ENCODE measurements around the gene SMPD2.

The SMPD2 gene

GRCh38 chr6:109447087-109447486 is 6.6 kb downstream of the SMPD2 start:
- DNase-seq (ENCODE audit: low read depth in 2 of 2) = no peak

DNA sequence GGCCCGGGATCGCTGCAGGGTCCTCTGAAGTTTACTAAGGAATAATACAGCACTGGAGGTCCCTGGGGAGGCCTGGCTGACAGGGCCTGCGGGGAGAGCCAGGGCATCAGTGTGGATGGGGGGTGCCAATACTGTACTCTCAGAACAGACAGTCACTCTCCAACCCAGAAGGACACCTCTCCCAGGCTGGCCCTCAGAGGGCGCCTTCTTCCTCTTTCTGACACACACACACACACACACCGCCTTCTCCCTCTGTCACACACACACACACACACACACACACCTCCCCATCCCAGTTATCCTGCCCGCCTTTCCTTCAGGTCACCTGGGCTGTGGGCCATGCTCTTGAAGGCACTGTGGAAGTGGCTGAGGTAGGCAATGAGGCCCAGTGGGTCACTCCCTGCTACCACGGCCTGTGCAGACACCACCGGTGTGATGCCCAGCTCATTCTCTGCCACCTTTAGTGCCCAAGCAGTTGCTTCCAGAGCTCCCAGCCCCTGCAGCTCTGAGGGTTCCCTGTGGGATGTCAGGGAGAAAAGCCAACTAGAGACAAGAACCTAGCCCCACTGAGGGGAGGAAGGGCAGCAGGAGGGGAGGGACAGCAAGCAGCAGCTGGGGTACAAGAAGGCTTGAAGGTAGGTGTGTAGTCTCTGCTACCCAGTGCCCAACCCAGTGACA is 7.5 kb downstream of the SMPD2 start:
- no peak for DNase-seq (ENCODE audit: low read depth in 2 of 2)

DNA sequence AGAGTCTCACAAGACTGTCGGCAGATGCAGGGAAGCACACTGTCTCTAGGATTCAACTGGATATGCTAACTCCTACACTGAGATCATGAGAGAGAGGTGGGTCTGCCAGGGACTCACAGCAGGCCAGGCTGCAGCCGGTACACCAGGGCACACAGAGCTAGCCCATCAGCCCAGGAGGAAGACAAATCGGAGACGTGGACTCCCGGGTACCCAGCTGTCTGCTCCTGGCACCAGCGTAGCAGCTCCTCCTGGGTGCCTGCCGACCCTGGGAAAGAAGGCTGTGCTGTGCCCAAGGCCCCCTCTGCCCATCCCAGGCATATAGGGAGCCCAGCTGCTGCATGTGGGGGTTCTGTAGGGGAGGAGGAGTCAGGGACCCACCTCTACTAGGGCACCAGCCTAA is 8.1 kb downstream of the SMPD2 start:
- no peak for DNase-seq (ENCODE audit: low read depth in 2 of 2)

GRCh38 chr6:109449064-109449794 is 8.7 kb downstream of the SMPD2 start:
- no peak for DNase-seq (ENCODE audit: low read depth in 2 of 2)

DNA sequence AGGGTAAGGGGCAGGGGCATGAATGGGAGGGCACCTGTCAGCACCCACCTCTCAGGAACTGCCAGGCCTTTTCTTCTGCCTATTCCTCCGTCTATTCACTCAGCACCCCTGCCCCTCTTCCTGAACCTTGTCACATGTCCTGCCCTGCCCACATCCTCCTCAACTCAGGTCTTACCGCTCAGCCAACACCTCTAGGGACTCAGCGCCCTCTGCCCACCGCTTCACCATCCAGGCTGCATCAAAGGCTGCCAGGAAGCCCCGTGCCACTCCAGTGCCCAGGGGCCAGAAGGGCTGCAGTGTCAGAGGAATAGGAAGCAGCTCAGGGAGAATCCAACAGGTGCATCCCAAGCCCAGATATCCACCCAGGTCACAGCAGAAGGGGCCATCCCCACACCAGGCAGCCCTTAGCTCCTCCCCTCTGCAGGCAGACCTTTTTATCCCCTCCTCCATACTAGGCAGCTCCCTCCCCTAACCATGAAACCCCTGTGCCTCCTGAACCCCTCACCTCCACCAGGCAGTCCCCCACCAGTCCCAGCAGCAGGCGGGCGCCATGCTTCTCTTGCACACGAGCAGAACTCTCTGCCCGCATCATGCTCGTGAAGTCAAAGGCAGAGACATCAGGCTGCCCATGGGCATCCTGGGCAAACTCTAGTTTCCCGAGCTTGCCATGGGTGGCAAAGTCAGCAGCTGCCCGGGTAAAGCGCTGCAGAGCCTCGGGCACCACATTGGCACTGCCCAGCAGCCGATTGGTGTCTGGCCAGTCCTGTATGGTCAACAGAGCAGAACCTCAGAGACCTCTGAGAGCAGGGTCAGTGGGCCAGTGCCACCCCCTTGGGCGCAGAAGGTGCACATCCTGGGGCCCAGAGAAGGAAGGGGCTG is 9.5 kb downstream of the SMPD2 start:
- DNase-seq (ENCODE audit: low read depth in 2 of 2) = no peak

- no peak for DNase-seq (ENCODE audit: low read depth in 2 of 2)
Measured at GRCh38 chr6:109450801-109451200, 10.3 kb downstream of the SMPD2 start.

DNA sequence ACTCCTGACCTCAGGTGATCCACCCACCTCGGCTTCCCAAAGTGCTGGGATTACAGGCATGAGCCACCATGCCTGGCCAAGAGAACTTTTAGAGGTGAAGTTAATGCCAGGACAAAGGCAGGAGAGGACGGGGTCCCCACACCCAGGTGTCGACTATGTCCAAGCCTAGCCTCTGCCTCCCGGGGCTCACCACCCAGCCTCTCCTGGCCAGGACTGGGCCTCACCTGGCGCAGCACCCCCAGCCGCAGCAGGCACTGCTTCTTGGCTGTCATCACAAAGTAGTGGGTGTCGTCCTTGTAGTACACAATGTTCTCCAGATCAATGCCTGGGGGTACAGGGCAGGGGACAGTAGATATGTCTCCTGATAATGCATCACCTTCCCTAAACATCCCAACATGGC is 10.9 kb downstream of the SMPD2 start:
- DNase-seq (ENCODE audit: low read depth in 2 of 2) = no peak

DNA sequence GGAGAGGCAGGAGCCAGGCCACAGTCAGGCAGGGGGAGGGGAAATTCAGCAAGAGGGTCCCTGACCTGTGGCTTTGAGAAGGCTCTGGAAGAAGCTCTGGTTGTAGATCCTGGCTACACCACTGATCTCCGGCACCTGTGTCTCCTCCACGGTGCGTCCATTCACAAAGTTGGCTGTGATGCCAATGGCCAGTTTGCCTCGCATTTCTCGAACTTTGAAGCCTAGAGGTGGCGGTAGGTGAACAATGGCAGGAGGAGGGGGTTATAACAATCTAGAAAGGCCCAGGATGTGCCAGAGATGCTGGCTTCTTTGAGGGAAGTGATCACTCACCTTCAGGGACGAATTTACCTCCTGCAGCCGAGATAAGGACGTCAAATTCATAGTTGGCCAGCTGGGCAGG is 11.7 kb downstream of the SMPD2 start:
- no peak for DNase-seq (ENCODE audit: low read depth in 2 of 2)

GRCh38 chr6:109453156-109453555 is 12.6 kb downstream of the SMPD2 start:
- no peak for DNase-seq (ENCODE audit: low read depth in 2 of 2)

- no peak for DNase-seq (ENCODE audit: low read depth in 2 of 2)
Measured at GRCh38 chr6:109453594-109454495, 13.3 kb downstream of the SMPD2 start.

- DNase-seq (ENCODE audit: low read depth in 2 of 2) = peak; percentile 42 to 45
Measured at GRCh38 chr6:109454496-109455436, 14.2 kb downstream of the SMPD2 start.

GRCh38 chr6:109455437-109456110 is 15.1 kb downstream of the SMPD2 start, which contains the start of gene MICAL1:
TSS of gene MICAL1 (minus strand) at chr6:109455772. CDS start at chr6:109454196, 1,576 bp downstream.
- peak; percentile 38 to 39 for DNase-seq (ENCODE audit: low read depth in 2 of 2)

- DNase-seq (ENCODE audit: low read depth in 2 of 2) = no peak
Measured at GRCh38 chr6:109456111-109456583, 15.6 kb downstream of the SMPD2 start.

DNA sequence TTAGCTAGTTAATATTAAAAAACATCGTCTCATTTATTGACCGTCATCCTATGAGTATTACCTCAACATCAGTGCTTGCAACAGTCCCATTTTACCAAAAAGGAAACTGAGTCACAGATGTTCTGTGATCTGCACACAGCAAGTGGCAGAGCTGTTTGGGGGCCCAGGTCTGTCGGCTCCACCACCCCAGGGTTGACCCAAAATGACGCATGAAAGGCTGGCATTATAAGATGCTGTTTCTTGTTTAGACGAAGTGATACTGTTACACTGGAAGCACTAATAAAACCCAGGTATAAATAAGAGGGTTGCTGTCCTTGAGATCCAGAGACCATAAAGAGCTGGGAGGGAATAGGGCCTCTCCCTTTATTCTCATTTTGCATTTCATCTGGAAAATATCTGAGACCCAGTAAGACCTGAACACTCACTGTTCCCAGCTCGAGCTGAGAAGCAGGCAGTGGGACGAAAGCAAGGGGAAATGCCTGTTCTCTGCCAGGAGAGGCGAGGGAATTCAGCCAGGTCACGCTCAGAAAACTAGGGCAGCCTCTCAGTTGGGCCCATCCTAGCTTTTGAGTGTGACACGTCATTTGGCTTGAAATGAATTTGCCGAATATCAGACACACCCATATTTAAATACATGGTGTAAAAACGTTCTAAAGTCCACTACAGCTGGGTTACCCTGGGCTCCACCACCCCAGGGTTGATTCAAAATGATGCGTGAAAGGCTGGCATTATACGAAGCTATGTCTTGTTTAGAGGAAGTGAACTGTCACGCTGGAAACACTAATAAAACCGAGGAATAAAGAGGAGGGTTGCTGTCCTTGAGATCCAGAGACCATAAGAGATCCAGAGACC is 16.4 kb downstream of the SMPD2 start:
- no peak for DNase-seq (ENCODE audit: low read depth in 2 of 2)

DNA sequence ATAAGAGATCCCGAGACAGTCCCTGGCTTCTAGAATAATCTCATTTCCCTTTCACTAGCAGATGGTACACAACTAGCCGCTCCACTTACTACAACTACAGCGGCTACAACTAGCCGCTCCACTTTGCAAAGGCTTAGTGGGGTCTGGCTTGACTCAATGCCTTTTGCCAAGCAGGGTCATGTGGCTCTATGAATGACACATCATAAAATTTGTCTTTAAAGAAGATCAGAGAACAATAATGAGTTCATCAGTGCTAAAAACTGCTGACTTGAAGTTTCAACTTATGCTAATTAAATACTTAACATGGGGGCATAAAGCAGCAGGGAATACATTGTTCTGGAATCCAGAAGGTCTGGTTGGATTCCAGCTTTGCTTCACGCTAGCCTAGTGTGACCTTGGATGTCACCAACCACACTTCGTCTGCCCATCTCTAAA is 17.1 kb downstream of the SMPD2 start:
- DNase-seq (ENCODE audit: low read depth in 2 of 2) = no peak

GRCh38 chr6:109458774-109459531 is 18.4 kb downstream of the SMPD2 start:
- DNase-seq (ENCODE audit: low read depth in 2 of 2) = peak in 1 of 2 donors; percentile 35

- DNase-seq (ENCODE audit: low read depth in 2 of 2) = no peak
Measured at GRCh38 chr6:109460161-109460829, 19.8 kb downstream of the SMPD2 start.
